CD4-positive, alpha-beta T cell treated with Interleukin-15 for 4 hours (primary cell): ENCODE measurements around the gene PALMD.

Experiments
- DNase-seq: peaks from one replicate; pipeline ENCODE4 v3.0.0-alpha.2; 2020; ENCODE audit warnings: low spot score

The PALMD gene

DNA sequence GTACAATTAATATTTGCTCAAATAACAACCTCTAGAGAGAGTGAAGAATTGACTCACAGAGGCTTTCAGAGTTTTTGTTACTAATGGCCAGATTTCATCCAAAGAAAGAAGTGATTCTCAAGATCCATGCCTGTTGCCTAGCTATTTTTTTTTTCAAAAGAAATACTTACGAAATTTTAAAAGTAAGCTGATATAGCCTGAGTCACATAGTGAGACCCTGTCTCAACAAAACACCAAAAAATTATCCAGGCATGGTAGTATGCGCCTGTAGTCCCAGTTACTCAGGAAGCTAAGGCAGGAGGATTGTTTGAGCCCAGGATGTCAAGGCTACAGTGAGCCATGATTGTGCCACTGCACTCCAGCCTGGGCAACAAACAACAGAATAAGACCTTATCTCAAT, 14.6 kb downstream of the PALMD start:
- DNase-seq, result no peak

DNA sequence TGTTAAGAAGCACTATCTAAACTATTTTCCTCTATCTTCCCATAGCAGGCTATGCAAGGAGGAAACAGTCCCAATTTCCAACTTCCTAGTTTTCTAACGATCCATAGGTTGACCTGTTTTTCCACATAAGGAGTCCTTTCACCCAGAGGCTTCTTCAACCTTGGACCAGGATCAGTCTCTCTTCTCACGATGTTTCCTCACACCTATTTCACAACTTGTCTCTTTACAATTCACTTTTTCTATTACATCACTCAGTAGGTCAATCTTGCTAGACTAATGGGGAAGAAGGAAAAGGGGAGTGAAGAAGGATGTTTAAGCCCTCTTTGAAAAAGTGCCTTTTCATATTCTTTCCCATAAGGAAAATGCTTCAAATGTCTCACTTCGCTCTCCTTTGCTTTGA, 15.9 kb downstream of the PALMD start:
- no peak for DNase-seq

DNA sequence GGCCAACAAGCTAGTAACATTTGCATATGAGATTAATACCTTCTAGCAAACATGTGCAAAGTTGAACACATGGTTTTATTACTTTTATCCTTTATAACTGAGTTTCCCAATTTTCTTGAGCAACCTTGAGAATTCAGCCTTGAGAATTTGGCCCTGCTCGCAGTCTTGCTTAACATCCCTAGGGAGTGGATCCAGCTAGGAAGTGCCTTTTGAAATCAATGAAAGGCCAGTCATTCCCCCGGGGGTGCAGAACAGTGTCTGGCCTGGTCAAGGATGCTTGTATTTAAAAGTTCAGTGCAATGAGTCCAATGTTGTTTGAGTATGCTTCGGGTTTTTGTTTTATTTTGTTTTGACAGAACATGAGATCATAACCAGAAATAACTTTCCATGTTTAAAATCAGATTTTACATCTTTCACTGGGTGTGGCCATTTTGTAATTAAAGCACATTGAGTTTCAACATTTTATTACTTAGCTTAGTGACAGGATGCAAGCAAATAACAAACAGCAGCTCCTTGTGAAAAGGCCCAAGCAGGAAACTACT, 16.7 kb downstream of the PALMD start:
- no peak for DNase-seq

DNA sequence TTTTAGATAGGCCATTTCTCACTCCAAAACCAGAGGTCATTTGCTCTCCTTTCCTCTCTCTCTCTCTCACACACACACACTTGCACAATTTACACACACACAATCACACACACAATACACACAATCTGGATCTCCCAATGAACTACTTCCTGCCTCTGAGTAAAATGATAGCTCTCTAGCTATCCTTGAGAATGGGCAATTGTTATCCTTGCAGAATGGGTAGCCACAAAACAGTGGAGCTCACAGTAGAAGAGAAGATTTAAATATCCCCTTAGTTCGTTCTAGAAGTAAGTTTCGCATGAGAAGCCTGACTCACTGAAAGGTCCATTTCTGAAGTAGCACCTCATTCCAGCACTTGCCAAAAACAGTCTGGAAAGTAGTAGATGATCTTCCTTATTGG, 17.6 kb downstream of the PALMD start:
- no peak for DNase-seq

DNA sequence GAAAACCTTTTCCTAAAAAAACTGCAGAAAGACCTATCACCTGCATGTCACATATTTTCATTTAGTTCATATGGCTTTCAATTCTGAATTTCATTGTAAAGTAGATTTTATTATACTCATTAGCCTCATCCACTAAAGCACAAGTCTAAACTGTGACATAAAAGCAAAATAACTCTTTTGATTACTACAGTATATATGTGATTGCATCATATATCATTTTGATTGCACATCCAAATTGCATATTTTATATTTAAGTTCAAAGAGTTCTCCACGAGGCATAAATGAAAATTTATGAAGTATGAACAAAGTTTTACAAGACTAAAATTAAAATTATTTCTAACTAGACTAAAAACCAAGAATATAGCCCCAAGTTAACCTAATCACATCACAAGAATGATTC, 19.3 kb downstream of the PALMD start:
- DNase-seq, result no peak

DNA sequence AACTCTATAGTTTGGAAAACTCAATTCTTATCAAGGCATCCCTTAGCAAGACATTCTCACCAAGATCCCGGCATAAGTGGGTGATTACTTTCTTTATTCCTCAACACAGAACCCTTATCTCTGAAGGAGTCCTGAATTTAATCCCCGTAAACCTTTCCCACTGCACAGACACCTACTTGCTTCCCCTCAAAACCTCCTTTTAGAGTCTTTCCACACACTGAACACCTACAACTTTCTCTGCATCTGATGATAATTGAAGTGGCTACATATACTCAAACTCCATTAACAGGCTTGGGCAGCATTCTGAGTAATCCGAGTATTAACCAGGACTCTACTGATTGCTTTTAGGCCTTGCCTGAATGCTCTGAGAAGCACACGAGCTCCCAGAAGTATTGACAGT, 23.5 kb downstream of the PALMD start:
- no peak for DNase-seq

DNA sequence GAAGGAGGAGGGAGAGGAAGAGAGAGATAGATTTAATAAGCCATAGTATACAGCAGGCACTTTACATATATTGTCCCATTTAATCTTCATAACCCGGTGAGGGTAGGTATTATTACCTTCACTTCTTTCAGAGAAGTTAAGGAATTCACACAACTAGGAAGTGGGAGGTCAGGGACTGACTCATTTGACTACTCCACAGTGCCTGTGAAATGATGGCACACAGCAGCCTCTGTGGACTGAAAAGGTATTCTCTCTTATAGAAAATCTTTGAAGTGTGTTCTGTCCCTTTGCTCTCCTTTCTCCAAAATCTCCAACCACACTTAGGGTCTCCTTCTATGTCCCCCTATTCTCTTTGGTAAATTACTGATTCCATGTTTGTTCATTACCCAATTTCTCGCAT, 23.9 kb downstream of the PALMD start:
- DNase-seq, result no peak

DNA sequence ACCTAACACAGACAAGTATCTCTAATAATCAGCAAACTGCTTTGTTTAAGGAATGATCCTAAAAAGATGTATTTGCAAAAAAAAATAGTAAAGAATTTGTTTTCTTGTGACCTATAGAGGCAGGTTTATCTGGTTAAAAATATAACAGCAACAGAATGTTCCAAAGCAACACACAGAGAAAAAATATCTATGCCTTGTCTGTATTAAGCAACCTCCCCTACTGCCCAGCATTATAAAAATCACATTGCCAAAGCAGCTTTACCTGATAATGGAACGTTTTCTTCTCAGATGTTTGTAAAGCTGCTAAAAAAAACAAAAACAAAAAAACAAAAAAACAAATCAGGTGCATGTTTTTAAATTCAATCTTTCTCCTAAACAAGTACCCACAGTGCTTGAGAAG, 24.7 kb downstream of the PALMD start:
- DNase-seq, result no peak

DNA sequence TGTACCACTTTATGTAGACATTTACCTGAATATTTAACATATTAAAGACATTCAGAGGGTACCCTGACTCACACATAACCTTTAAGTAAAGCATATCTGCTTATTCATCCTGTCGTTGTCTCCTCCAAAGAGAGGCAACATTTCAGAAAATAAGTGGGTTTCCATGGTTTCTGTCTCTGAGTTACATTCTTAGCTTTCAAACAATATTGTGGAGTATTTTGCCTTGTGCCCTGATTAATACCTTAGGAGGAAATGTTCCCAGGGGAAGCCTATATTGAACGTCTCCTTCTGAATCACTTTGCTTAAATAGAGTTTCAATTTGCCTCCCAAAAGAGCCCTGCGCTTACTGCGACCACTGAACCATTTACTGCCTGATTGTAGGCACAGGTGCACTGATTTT, 26.1 kb downstream of the PALMD start:
- no peak for DNase-seq

DNA sequence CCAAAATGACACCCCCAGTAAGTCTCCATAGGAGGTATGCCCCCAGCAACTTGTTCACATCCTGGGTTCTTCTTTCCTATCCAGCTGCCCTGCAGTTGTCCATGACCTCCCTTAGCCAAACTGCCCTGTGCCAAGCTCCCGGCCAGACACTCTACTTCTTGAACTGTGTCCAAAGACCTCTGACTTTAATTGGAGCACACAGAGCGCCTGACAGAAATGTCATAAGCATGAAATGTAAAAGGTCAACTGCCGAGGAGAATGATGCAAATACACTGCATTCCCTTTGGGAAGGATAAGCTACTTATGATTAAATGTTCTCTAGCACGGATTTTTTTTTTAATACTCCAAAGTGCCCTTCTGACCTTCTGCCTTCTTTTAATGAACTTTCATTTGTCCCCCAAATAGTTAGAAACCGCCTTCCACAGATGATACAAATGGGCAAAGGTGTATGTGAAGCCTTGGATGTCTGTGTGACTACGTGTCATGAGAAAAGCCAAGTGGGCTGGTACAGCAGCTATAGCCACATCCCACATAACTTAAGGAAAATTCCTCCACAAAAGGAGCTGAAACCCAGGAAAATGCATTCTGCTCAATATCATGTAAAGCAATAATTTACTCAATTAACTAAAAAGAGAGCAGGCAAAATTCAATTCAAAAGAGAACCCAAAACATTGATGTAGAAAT, 26.8 kb downstream of the PALMD start:
- no peak for DNase-seq

DNA sequence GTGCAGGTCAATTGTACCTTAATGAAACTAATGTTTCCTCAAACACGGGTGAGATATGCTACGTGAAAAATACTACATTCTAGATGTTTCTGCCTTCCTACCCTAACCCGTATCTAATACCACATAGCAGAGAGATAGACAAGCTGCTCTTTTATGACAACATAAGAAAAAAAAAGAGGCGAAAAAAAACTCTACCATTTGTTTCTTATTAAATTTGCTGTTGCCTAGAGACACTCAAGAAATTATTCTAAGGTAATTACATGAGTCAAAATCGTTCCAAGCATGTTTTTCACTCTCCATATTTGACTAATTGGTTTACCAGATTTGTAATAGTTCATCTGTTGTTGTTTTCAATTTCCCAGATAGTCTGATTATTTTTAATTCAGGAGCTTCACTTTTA, 27.4 kb downstream of the PALMD start:
- DNase-seq, result no peak

DNA sequence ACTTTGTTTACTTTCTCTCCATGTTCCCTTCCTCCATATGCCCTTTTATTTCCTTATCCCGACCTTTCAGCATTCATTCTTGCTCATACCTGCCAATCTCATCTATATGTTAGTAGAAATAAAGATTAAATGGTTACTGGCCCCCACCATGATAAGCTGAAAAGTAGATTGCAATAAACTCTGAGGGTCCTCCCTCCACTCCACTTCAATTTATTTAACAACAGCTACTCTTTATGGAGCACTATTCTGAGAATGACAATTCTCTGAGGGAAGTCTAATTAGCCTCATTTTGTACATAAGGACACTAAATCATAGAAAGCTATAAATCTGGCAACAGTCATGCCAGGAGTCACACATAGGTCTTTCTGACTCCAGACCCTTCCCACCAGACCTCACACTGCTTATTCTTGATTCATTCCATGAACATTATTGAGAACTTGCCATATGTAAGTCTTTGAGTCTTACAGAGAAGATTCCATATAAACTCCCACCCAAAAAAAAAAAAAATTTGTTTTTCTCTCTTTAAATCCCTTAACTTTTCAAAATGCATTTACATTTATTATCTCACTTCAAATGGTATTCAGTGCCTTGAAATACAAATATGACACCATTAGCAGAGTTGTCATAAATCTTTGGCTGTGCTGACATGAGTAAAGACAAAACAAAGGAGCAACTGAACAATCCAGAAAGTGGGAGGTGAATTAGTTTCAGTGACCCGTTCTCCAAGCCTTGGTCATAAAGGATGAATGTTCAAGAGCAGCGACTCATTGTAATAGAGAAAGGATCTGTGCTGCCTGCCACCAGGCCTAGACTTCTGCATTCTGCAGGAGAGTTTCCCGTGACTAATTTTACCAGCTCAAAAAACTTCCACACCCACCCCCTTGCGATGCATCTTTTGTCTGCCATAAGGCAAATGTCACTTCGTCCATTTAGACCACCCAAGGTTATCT, 28.5 kb downstream of the PALMD start:
- DNase-seq, result no peak

DNA sequence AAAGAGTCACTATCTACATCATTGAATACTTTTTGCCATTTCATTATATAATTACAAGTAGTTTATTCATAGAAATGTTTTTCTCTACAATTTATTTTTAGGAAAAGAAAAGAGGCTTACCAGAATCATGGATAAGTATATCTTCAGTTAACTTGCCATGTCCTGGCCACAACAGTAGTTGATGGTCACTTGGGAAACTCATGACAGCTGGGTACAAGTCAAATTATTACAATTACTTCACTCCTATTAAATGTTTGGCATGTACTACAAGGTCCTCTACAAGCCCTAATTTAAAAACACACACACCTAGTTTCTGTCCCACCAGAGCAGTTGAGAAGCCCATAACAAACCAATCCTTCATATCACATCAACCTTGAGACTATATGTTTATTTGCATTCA, 29.4 kb downstream of the PALMD start:
- DNase-seq, result no peak

DNA sequence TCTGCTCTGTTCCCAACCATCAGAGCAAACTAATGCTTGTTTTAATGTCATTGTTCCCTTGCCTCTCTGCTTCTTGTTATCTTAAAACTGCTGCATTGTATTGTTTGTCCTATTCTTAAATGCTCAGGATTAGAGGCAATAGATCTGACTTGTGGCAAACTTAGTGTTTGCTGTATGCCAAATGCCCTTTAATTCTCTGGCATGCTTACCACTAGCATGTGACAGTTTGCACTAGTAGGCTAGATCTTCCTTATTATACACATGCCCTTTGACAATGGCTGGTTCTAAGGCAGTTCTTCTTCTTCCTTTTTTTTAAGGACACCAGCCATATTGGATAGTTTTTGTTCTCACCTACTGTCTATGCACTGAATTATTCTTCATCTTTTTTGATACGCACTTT, 30.1 kb downstream of the PALMD start:
- no peak for DNase-seq

DNA sequence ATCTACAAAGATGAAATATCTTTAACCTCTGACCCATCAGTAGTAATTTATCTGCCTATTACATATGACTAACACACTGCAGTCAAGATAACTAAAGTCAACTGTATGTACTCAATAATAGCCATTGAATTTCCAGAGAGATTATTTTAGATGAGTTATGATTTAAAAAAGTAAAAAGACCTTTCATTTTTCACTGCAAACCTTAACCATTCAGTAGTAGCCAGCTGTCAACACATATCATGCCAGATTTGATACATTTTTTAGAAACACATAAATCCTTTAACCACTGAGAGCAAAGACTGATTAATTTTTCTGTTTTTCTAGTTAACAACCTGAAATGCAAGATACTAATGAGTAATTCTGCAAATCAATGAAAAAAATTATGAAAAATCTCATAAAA, 31.0 kb downstream of the PALMD start:
- DNase-seq, result no peak

DNA sequence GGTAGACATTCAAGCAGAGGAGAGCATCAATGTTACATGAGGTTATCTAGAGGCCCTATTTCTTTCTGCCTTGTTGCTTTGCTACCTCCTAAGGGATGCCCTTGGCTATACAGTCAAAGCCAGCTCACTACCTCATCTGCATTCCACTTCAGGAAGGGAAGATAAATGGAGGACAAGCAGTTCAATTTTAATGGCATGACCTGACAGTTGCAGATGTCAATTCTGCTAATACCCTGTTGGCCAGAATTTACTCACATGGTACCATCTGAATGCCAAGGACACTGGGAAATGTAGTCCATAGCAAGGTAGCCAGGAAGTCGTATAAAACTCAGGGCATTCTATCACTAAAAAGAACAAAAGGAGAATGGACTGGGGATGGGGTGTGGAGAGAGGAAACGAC, 31.5 kb downstream of the PALMD start:
- no peak for DNase-seq

DNA sequence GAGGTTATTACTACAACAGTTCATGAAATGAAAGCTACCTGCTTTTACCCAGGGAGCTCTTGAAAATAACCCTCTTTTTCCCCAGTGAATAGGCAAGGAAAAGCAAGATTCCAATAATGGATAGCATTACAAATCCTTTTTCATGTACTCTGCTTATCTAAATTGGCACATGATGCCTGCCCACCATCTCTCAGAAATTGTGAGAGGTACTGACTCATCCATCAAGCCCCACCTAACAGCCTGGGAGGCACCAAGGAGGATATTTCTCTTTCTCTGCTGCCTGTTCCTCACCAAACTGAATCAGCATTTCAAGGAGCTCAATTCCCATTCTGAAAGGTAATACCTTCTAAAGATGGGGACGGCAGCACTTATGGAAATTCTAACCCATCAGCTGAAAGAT, 34.4 kb downstream of the PALMD start:
- DNase-seq, result no peak

DNA sequence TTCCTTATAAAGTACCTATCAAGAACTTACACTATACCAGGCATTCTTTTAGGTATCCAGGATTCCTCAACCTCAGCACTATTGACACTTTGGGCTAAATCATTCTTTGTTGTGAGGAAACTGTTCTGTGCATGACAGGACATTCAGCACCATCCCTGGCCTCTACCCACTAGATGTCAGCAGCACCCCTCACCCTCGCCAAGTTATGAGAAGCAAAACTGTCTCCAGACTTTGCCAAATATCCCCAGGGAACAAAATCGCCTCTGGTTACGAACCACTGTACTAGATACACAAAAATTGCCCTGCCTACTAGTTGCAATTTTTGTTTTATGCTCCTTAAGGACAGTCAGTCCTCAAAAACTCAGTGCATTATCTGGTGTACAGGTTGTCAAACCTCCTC, 35.7 kb downstream of the PALMD start:
- DNase-seq, result no peak

DNA sequence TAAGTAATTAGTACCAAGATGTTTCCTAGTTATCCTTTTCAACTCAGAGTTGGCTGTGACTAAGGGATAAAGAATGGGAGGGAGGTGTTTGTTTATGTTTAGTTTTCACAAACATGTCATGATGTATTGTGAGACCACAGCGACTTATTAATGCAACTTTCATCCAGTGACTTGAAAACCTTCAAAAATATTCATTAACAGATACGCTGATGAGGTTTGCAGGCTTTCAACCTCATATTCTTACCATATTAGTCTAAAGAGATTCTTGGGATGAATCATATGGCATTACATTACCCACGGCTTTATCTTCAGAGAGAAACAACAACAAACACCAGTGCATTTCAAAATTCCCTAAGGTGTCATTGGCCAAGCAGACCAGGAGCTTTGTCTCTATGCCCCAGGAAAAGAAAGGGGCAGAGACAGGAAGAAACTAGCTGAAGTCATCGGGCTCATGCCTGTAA, 36.4 kb downstream of the PALMD start:
- no peak for DNase-seq

DNA sequence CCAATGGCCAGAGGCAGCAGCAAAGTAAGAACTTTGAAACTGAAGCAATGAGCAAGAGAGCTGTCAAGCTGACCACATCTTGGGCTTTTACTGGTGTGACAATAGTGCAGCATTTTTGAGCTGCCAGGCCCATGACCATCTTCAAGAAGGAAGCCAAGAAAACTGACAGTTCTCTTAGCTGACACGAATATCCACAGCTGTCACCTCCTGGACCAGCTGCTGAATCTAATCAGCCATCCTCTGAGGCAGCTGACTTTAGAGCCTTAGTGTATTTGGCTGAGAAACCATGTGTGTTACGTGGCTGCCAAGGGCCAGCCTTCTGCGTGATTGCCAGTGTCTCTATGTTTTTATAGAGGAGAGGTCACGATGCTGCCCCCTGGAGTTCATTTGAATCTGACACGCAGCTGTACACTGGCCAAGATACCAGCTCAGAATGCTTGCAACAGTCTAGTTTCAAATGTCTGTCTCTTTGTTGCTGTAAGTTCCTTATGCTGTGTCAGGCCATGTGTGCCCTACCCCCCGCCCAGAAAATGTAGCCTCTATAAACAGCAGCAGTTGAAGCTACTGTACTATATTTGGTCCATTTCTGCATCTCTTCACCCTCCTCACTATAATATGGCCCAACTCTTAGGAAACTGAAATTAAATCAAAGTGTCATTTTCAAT, 39.7 kb downstream of the PALMD start:
- peak; percentile 19 for DNase-seq

DNA sequence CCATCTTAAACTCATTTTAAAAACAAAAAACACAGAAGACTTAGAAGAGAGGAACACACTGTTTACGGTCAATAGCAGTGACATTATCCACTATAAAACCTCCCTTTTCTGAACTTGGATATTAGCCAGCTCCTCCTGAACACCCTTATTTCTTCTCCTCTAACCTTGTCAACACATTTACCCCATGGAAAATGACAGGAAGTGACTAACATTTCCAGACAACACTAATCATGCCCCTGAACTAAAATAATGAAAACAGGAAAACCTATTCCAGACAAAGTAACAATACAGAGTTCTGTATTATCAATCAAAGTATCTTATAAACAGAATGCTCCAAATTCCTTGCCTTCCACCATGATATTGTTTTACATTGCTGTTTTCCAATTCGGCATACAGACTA, 45.3 kb downstream of the PALMD start:
- no peak for DNase-seq

DNA sequence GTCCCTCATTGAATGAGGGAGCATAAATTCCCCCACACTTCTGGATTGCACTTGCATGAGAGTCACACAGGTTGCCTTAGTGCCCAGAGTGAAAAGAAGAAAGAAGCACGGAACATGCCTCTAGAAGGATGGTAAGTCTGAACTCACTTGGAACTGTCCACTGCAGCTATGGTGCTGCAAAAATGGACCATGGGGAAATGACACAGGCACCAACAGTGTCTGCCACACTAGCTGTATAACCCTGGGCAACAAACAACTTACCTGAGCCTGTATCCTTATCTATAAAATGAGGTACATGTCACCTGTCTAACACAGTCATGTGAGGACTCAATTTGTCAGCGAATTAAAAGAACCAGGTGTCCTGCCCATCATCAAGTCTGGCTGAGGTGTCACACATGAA, 50.7 kb downstream of the PALMD start:
- no peak for DNase-seq

DNA sequence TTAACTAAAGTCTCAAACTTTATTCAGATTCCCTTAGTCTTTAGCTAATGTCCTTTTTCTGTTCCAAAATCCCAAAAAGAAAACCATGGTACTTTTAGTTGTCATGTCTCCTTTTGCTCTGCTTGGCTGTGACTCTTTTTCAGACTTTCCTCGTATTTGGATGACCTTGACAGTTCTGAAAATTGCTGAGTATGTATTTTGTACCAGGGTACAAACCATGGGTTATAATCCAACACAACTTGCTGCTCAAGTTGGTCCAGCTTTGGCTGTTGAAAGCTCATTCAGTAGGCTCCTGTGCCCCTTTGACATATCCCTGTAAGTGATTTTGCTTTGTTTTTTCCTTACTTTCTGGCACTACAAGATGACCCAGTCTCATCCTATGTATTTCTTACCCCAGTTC, 51.7 kb downstream of the PALMD start:
- DNase-seq, result no peak
